ENCODE results near the gene TLK2.

TLK2 gene

DNA sequence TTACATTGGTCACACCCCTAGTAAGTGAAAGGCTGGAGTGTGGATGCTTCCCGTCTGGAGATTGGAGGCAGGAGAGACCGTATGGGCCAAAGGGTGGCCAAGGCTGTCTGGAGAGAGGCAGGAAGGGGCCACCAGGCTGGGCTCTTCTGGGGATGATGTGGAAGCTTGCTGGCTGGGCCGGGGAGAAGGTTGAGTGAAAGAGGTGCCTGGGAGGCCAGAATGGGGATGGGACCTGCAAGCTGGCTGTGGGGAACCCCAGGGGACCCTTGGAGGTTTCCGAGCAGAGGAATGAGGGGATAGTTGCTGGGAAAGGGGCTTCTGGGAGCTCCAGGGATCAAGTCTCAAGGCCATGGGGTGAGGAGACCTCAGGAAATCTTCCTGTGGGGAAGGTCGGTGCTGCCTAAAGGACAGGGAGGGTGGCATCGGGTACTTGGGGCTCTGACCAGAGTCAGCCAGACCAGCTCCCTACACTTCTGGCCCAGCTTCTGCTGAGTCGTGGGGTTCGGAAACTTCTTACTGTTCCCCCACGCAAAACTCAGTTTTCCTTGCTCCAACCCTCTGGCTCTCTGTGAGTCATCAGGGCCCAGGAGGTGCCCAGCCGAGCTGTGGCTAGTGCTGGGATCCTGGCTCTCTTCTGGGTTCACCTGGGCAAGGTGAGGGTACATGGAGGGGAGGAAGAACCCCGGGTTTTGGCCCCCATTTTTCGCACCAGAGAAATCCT lies 151.9 kb downstream of the TLK2 start:
- DNase-seq: no peak

- no peak for DNase-seq
Measured at GRCh38 chr17:62631086-62631935, 152.7 kb downstream of the TLK2 start.

GRCh38 chr17:62631936-62632924 lies 153.6 kb downstream of the TLK2 start:
- no peak for DNase-seq

DNA sequence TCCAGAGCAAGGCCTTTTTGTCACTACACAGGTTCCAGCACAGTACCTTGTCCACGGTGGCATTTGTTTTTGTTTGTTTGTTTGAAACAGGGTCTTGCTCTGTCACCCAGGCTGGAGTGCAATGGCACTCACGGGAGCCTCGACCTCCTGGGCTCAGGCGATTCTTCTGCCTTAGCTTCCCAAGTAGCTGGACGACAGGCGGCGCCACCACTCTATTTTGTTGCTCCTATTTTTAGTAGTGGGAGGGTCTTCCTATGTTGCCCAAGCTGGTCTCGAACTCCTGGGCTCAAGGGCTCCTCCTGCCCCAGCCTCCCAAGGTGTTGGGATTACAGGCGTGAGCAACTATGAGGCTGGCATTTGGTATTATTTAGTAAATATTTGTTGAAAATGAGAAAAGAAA lies 159.2 kb downstream of the TLK2 start:
- no peak for DNase-seq

DNA sequence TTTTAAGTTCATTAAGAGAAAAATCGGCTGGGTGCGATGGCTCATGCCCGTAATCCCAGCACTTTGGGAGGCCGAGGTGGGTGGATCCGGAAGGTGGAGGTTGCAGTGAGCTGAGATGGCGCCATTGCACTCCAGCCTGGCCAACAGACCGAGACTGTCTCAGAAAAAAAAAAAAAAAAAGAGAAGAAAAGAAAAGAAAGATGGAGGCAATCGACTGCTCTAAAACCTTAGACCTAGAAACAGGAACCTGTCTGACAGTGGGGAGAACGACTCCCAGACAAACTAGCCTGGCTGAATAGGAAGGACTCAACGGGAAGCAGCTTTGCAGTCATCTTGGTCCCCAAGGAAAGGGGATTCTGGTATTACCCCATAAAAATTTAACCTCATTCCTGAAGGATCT lies 162.5 kb downstream of the TLK2 start:
- DNase-seq: no peak

DNA sequence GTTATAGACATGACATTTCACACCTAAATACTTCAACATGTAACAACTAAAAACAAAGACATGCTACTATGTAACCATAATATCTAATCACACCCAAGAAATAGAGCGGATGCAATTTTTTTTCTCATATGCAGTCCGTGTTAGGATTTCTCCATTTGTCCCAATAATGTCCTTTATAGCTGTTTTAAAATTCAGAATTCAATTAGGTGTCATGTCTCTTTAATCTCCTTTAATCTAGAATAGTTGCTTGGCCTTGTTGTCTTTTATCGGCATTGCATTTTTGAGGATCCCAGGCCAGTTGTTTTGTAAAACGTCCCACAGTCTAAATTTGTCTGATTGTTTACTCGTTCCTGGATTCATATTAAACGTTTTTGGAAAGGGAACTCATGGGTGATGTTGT lies 163.3 kb downstream of the TLK2 start:
- DNase-seq: no peak

GRCh38 chr17:62643496-62643895 lies 164.9 kb downstream of the TLK2 start:
- no peak for DNase-seq

- no peak for DNase-seq
Measured at GRCh38 chr17:62644487-62645173, 166.0 kb downstream of the TLK2 start.

GRCh38 chr17:62648251-62648955 lies 169.8 kb downstream of the TLK2 start:
- DNase-seq: no peak

- DNase-seq: no peak
Measured at GRCh38 chr17:62648956-62649294, 170.3 kb downstream of the TLK2 start.

- no peak for DNase-seq
Measured at GRCh38 chr17:62649570-62649969, 170.9 kb downstream of the TLK2 start.

- no peak for DNase-seq
Measured at GRCh38 chr17:62650587-62650986, 172.0 kb downstream of the TLK2 start.

DNA sequence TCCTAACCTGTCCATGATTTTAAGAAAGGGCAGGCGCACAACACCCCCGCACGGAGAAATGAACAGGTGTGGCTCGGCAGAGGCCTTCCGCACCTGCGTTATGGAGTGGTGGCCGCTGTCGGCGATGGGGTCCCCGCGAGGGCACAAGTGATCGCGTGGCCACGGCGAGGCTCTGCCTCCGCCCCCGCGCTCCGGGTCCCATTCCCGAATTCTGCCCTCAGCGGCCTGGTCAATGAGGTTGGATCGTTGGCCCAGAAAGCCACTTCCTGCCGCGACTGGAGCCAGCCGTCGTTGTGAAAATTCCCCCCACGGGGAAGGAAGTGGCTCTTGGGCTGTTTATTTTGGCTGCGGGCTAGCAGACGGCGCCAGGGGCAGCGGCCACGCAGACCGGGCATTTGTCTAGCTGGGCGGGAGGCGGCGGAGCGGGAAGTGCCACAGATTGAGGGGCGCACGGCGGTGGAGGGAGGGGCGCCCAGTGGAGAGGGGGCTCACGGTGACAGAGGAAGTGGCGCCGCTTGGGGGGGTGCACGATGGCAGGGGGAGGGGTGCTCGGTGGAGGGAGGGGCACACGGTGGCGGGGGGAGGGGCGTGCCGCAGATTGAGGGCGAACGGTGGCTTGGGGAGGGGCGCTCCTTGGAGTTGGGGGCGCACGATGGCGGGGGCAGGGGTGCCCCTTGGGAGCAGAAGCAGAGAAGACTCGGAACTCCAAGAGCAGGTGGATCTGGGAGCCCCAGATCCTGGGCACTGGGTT lies 173.8 kb downstream of the TLK2 start:
- no peak for DNase-seq

GRCh38 chr17:62653002-62653825 lies 174.6 kb downstream of the TLK2 start:
- DNase-seq: peak; percentile 53

- no peak for DNase-seq
Measured at GRCh38 chr17:62653826-62654761, 175.5 kb downstream of the TLK2 start.

- no peak for DNase-seq
Measured at GRCh38 chr17:62655656-62656055, 177.0 kb downstream of the TLK2 start.

- no peak for DNase-seq
Measured at GRCh38 chr17:62656446-62656845, 177.8 kb downstream of the TLK2 start.

DNA sequence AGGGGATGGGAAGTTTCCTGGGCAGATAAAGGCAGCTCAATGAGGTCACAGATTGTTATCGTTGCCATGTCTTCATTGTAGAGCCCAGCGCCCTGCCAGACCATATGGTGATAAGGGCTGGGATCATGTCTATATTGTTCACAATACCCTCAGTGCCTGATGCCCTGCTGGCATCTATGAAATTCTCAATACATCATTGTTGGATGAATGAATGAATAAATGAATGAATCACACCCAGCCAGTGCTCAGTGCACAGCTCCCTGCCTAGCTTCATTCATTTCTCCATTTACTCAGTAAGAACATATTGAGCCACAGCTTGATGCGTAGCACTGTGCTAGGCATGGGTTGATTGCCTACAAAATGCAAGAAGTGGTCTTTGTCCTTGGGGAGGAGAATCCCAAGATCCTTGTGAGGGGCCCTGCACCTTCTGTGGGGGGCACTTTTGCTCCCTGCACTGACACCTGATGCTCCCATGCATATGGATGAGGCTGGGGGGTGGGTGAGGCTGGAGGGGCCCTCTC lies 178.6 kb downstream of the TLK2 start:
- DNase-seq: no peak

DNA sequence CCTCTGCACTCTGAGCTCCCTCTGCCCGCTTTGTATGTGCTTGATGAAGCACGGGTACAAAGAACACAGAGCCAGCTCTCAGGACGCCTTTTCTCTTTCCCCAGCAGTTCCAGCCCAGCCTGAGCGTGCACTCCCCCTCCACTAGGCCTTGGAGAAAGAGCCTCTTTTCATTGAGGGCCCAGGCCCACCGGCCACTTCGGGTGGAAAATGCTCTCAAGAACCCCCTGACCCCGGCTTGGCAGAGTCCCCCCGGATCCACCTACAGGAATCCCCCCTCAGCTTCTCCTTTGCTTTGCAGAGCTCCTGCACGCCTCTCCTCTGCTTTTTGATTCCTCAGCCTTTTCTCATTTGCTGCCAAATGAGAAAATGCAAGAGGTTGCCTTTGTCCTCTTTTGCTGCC lies 179.1 kb downstream of the TLK2 start:
- DNase-seq: no peak
